Panc1 (cell line): ENCODE data around the gene UBE3B. TPM values are rescaled to one million over a fixed set of nuclear protein-coding genes. Genes with fewer than 3 reads are reported as not detected.

Source experiments
- ATAC-seq: fragments of 200-7000 bp; cut with Tn5 transposase; 2 replicates; pipeline ENCODE4 v1.9.1; 2020; ENCODE audit warnings: mild to moderate bottlenecking, moderate library complexity
- BruUV-seq: library from RNA; stranded (reverse); fragments of 400-500 nt; replicated peaks from 2 replicates; lab custom pipeline; 2021; lab: Mats Ljungman, UMichigan
- CTCF ChIA-PET: fragments of 300-600 bp; sonication (Branson Sonifier 250); formaldehyde crosslinking; loops from one replicate; lab custom pipeline; 2022; ENCODE audit warnings: antibody characterized with exemption; lab: Charles Lee
- POLR2A ChIA-PET: fragments of 300-600 bp; sonication (Branson Sonifier 250); formaldehyde crosslinking; loops from one replicate; lab custom pipeline; 2022; ENCODE audit warnings: antibody characterized with exemption; lab: Charles Lee
- DNase-seq: peaks from one replicate; pipeline ENCODE4 v3.0.0-alpha.2; 2010; ENCODE audit warnings: low read depth, low spot score
- H3K27ac ChIP-seq: 2 replicates; pipeline ENCODE4 v1.5.1; 2011; ENCODE audit warnings: mild to moderate bottlenecking, low read length, inconsistent platforms
- H3K27me3 ChIP-seq: fragments of 200-500 bp; sonication (Bioruptor generic); 2 replicates; pipeline ENCODE4 v1.6.0; 2014; ENCODE audit warnings: low read length, inconsistent platforms; ENCODE audit not compliant: control insufficient read depth, insufficient read depth
- H3K36me3 ChIP-seq: fragments of 200-500 bp; sonication (Bioruptor generic); 2 replicates; pipeline ENCODE4 v1.5.1; 2014; ENCODE audit warnings: inconsistent platforms, mild to moderate bottlenecking, low read length, moderate library complexity; ENCODE audit not compliant: control insufficient read depth, insufficient read depth
- H3K4me1 ChIP-seq: 2 replicates; pipeline ENCODE4 v1.5.1; 2011; ENCODE audit warnings: inconsistent platforms, mild to moderate bottlenecking, low read length, moderate library complexity; ENCODE audit not compliant: control insufficient read depth, insufficient read depth
- H3K4me3 ChIP-seq, 2 experiments: 2 replicates each; pipeline ENCODE4 v1.5.1; 2011 to 2012; ENCODE audit warnings: low read depth in 2 of 2, low read length in 2 of 2, mild to moderate bottlenecking in 2 of 2, inconsistent platforms in 1 of 2, moderate library complexity in 1 of 2
- H3K9me3 ChIP-seq: fragments of 200-500 bp; sonication (Bioruptor generic); 2 replicates; pipeline ENCODE4 v1.5.1; 2014; ENCODE audit warnings: low read depth, mild to moderate bottlenecking, inconsistent platforms, low read length, moderate library complexity; ENCODE audit not compliant: control insufficient read depth, insufficient read depth
- POLR2AphosphoS5 ChIP-seq: IDR thresholded peaks from 2 replicates; pipeline ENCODE4 v1.6.1; 2012; ENCODE audit warnings: mild to moderate bottlenecking, low read depth, low read length, moderate library complexity
- SIN3A ChIP-seq: IDR thresholded peaks from 2 replicates; pipeline ENCODE4 v1.6.1; 2012; ENCODE audit warnings: low read depth, mild to moderate bottlenecking, low read length, moderate library complexity, borderline replicate concordance; ENCODE audit not compliant: insufficient read depth
- TCF7L2 ChIP-seq: IDR thresholded peaks from 2 replicates; pipeline ENCODE4 v1.6.1; 2011; ENCODE audit warnings: mild to moderate bottlenecking, low read depth, low read length, inconsistent platforms
- in situ Hi-C: cut with HindIII; loops from 2 replicates; pipeline ENCODE4 v1.10.0; 2016; ENCODE audit warnings: low sequenced_read_pairs, low pct_unique_long_range_greater_than_20kb
- intact Hi-C: fragments of 100-400 bp; cut with micrococcal nuclease; formaldehyde crosslinking; loops from one replicate; pipeline ENCODE4 v1.10.0; 2022; ENCODE audit not compliant: unreplicated experiment
- total RNA-seq: library from RNA; stranded (reverse); gene quantifications from one replicate; pipeline ENCODE4 v1.2.1, GENCODE V29; 2021; ENCODE audit not compliant: unreplicated experiment
- TF ChIP-seq, protein P1 (sequence below): fragments of 450-650 bp; IDR thresholded peaks from 2 replicates; pipeline ENCODE4 v1.5.1; 2017; ENCODE audit warnings: mild to moderate bottlenecking
- TF ChIP-seq, protein P2 (sequence below), 2 experiments: IDR thresholded peaks; 2 replicates each; pipeline ENCODE4 v1.6.1; 2011 to 2012; ENCODE audit warnings: low read depth in 2 of 2, control low read depth in 1 of 2, low read length in 1 of 2, mild to moderate bottlenecking in 1 of 2, moderate library complexity in 1 of 2; ENCODE audit not compliant: insufficient read depth in 1 of 2

Gene UBE3B
- total RNA-seq, 1 experiment from 2014 or later = 38.9 TPM

DNA sequence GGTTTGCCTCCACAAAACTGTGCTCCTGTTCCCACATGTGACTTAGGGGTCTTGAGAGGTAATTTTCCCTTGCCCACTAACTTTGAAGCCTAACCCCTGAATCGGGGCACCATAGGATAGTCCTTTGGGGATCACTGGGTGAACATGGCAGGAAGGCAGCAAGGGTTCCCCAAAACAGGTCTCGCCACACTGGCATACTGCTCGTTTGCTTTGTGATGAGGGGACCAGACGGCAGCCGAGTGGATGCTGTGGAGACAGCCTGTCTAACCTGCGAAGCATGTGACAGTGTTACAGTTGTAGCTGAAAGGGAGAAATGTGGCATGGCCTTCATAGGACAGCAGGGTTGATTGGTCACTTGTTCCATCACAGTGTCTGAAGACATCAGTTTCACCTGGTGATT is 42.4 kb downstream of the UBE3B start:
- intact Hi-C loops = no loop called here

DNA sequence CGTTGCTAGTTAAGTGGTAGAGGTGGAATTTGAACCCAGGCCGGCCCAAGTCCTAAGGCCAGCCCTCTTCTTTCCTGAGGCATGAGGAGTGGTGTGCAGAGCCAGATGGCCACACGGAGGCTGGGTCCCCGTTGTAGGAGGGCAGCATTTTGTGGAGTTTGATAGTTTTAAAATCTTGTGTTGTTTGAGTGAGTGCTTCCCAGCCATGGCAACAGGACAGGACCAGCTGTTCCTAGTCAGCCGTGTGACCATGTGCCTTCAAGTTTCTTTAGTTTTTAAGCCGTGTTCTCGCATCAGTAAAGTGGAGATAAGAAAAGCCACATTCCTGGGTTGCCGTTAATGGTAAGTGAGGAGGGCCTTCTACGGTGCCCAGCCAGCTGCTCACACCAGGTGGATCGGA is 44.4 kb downstream of the UBE3B start:
- H3K4me1 ChIP-seq = no peaks in the 10 kb centered on the region
- no peaks in the 10 kb centered on the region for H3K27me3 ChIP-seq
- H3K4me3 ChIP-seq = no peak overlapping the region
- H3K36me3 ChIP-seq = no peaks in the 10 kb centered on the region; the same call in 1 of the 2 replicates
- ATAC-seq (no peak), DNase-seq (no peak)
- TF ChIP-seq, protein P1, sequence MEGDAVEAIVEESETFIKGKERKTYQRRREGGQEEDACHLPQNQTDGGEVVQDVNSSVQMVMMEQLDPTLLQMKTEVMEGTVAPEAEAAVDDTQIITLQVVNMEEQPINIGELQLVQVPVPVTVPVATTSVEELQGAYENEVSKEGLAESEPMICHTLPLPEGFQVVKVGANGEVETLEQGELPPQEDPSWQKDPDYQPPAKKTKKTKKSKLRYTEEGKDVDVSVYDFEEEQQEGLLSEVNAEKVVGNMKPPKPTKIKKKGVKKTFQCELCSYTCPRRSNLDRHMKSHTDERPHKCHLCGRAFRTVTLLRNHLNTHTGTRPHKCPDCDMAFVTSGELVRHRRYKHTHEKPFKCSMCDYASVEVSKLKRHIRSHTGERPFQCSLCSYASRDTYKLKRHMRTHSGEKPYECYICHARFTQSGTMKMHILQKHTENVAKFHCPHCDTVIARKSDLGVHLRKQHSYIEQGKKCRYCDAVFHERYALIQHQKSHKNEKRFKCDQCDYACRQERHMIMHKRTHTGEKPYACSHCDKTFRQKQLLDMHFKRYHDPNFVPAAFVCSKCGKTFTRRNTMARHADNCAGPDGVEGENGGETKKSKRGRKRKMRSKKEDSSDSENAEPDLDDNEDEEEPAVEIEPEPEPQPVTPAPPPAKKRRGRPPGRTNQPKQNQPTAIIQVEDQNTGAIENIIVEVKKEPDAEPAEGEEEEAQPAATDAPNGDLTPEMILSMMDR = no peak
- TF ChIP-seq TCF7L2 (no peak), POLR2AphosphoS5 (no peak), SIN3A (no peak)
- TF ChIP-seq, protein P2, sequence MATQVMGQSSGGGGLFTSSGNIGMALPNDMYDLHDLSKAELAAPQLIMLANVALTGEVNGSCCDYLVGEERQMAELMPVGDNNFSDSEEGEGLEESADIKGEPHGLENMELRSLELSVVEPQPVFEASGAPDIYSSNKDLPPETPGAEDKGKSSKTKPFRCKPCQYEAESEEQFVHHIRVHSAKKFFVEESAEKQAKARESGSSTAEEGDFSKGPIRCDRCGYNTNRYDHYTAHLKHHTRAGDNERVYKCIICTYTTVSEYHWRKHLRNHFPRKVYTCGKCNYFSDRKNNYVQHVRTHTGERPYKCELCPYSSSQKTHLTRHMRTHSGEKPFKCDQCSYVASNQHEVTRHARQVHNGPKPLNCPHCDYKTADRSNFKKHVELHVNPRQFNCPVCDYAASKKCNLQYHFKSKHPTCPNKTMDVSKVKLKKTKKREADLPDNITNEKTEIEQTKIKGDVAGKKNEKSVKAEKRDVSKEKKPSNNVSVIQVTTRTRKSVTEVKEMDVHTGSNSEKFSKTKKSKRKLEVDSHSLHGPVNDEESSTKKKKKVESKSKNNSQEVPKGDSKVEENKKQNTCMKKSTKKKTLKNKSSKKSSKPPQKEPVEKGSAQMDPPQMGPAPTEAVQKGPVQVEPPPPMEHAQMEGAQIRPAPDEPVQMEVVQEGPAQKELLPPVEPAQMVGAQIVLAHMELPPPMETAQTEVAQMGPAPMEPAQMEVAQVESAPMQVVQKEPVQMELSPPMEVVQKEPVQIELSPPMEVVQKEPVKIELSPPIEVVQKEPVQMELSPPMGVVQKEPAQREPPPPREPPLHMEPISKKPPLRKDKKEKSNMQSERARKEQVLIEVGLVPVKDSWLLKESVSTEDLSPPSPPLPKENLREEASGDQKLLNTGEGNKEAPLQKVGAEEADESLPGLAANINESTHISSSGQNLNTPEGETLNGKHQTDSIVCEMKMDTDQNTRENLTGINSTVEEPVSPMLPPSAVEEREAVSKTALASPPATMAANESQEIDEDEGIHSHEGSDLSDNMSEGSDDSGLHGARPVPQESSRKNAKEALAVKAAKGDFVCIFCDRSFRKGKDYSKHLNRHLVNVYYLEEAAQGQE (IDR thresholded peaks at IDR 0.05; ENCODE audit: insufficient read depth in 1 of 2, low read depth in 2 of 2, low read length in 1 of 2) = no peak
- H3K27ac ChIP-seq = no peak overlapping the region
- BruUV-seq = no TSS peak
- ChIA-PET CTCF (interaction anchor here (0.6 kb wide), 1 partner anchor 93 kb away, joined by 10 read pairs; no protein-coding TSS in a partner anchor), POLR2A (no interaction called here)
- intact Hi-C loops = no loop called here
- in situ Hi-C loops = no loop called here
- H3K9me3 ChIP-seq = no peaks in the 10 kb centered on the region

More for the DNA sequence above, 42.4 kb downstream of the UBE3B start:
- BruUV-seq = no TSS peak
- no peak overlapping the region for H3K27ac ChIP-seq
- no peak overlapping the region for H3K4me3 ChIP-seq
- ATAC-seq (no peak), DNase-seq (no peak)
- TF ChIP-seq TCF7L2 = no peak
- TF ChIP-seq, protein P2 (IDR thresholded peaks at IDR 0.05; ENCODE audit: insufficient read depth in 1 of 2, low read depth in 2 of 2, low read length in 1 of 2) = no peak
- TF ChIP-seq POLR2AphosphoS5 = no peak
- TF ChIP-seq SIN3A = no peak
- TF ChIP-seq, protein P1 = no peak
- no peaks in the 10 kb centered on the region for H3K36me3 ChIP-seq
- POLR2A ChIA-PET = no interaction called here
- in situ Hi-C loops = no loop called here
- no peaks in the 10 kb centered on the region for H3K9me3 ChIP-seq
- no peaks in the 10 kb centered on the region for H3K4me1 ChIP-seq
- H3K27me3 ChIP-seq = no peaks in the 10 kb centered on the region
- CTCF ChIA-PET = no interaction called here
